HG03520 (cell line): ENCODE data around the gene CLIP2.
"Not testable (repeated sequence)": the region's sequence is repeated elsewhere in the genome, so short reads cannot be mapped to it uniquely, and the experiment has no call there.

Experiments
- ATAC-seq: cut with Tn5 transposase; IDR thresholded peaks from one replicate; pipeline ENCODE4 v1.9.1; 2021; ENCODE audit warnings: mild to moderate bottlenecking, moderate library complexity; ENCODE audit not compliant: unreplicated experiment

Gene CLIP2

GRCh38 chr7:74365322-74366022, 76.3 kb downstream of the CLIP2 start:
- ATAC-seq, result no peak

GRCh38 chr7:74371381-74372341, 82.5 kb downstream of the CLIP2 start:
- no peak for ATAC-seq

GRCh38 chr7:74372511-74373111, 83.4 kb downstream of the CLIP2 start:
- no peak for ATAC-seq

GRCh38 chr7:74373536-74373935, 84.3 kb downstream of the CLIP2 start:
- ATAC-seq, result no peak

- no peak for ATAC-seq
These were observed 86.6 kb downstream of the CLIP2 start for GRCh38 chr7:74375726-74376220.

GRCh38 chr7:74376256-74377036, 87.2 kb downstream of the CLIP2 start:
- no peak for ATAC-seq

GRCh38 chr7:74379938-74380337, 90.7 kb downstream of the CLIP2 start:
- ATAC-seq, result no peak

GRCh38 chr7:74380720-74381119, 91.5 kb downstream of the CLIP2 start:
- no peak for ATAC-seq

- not testable (repeated sequence) for ATAC-seq
These were observed 94.9 kb downstream of the CLIP2 start for GRCh38 chr7:74384086-74384485.

- ATAC-seq, result not testable (repeated sequence)
These were observed 95.6 kb downstream of the CLIP2 start for GRCh38 chr7:74384854-74385253.

- no peak for ATAC-seq
These were observed 98.4 kb downstream of the CLIP2 start for GRCh38 chr7:74387606-74388005.

GRCh38 chr7:74388880-74389415, 99.7 kb downstream of the CLIP2 start:
- no peak for ATAC-seq

GRCh38 chr7:74393722-74394121, 104.5 kb downstream of the CLIP2 start:
- ATAC-seq, result not testable (repeated sequence)

GRCh38 chr7:74394601-74395000, 105.4 kb downstream of the CLIP2 start:
- not testable (repeated sequence) for ATAC-seq

GRCh38 chr7:74395745-74396311, 106.6 kb downstream of the CLIP2 start:
- ATAC-seq, result no peak

GRCh38 chr7:74396993-74397392, 107.8 kb downstream of the CLIP2 start:
- ATAC-seq, result no peak

GRCh38 chr7:74398426-74398825, 109.2 kb downstream of the CLIP2 start:
- ATAC-seq, result no peak

GRCh38 chr7:74399006-74399405, 109.8 kb downstream of the CLIP2 start:
- no peak for ATAC-seq

GRCh38 chr7:74400420-74401136, 111.4 kb downstream of the CLIP2 start:
- ATAC-seq, result no peak
